Measurements from ENCODE around the gene ABHD1.

DNA sequence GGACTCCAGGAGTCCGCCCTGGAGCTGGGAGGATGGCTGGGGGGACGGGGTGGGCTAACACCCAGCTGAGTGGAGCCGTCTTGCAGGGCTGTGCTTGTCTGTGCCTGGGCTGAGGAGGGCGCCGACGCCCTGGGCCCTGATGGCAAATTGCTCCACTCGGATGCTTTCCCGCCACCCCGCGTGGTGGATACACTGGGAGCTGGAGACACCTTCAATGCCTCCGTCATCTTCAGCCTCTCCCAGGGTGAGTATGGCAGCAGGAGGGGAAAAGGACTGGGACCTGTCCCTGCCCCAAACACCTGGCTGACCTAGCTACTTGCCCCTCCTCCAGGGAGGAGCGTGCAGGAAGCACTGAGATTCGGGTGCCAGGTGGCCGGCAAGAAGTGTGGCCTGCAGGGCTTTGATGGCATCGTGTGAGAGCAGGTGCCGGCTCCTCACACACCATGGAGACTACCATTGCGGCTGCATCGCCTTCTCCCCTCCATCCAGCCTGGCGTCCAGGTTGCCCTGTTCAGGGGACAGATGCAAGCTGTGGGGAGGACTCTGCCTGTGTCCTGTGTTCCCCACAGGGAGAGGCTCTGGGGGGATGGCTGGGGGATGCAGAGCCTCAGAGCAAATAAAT, 24.2 kb upstream of the ABHD1 start:
- no peak for TF ChIP-seq REST (IDR thresholded peaks at IDR 0.05; ENCODE audit: borderline replicate concordance)
- no peak for TF ChIP-seq CTCF (IDR thresholded peaks at IDR 0.05; ENCODE audit: poor library complexity, severe bottlenecking)
- no peak for TF ChIP-seq EZH2 (IDR thresholded peaks at IDR 0.05; ENCODE audit: borderline replicate concordance, insufficient read depth, low read length, poor library complexity, severe bottlenecking)

Measured in neural cell (in vitro differentiated cells).